ENCODE results near the gene BRD1. TPM values are rescaled to one million over a fixed set of nuclear protein-coding genes. Genes with fewer than 3 reads are reported as not detected.

BRD1 gene
- total RNA-seq, 1 experiment from 2014 or later: 19.1 TPM

- no peak overlapping the region for H3K4me3 ChIP-seq (ENCODE audit: low read length)
- no peak overlapping the region for H3K4me2 ChIP-seq (ENCODE audit: low read length)
- no peaks in the 10 kb centered on the region for H3K9me3 ChIP-seq (ENCODE audit: low read length)
- H3K27me3 ChIP-seq (ENCODE audit: low read length): no peaks in the 10 kb centered on the region
- no TSS peak for BruUV-seq (replicated peaks)
- H3K27ac ChIP-seq (ENCODE audit: low read length): no peak overlapping the region
- H3F3A ChIP-seq (ENCODE audit: low read length, unreplicated experiment): no peaks in the 10 kb centered on the region
- H4K20me1 ChIP-seq (ENCODE audit: low read length): no peaks in the 10 kb centered on the region
- H3K9me2 ChIP-seq (replicated peaks; ENCODE audit: low read length): no peaks in the 10 kb centered on the region
- ChIA-PET CTCF (no interaction called here), POLR2A (ENCODE audit: unreplicated experiment) (no interaction called here)
- peaks cover 7% of the 10 kb centered on the region; the same call in 1 of the 2 replicates for H3K36me3 ChIP-seq (ENCODE audit: low read depth, low read length)
- DNase-seq (no peak), ATAC-seq (no peak)
- TF ChIP-seq EZH2phosphoT487 (IDR thresholded peaks at IDR 0.05; ENCODE audit: borderline replicate concordance, low read length) (no peak), EZH2 (IDR thresholded peaks at IDR 0.05; ENCODE audit: low read length, unreplicated experiment) (no peak), CTCF (conservative IDR thresholded peaks at IDR 0.05; ENCODE audit: low read depth, low read length) (no peak)
- H3K79me2 ChIP-seq (ENCODE audit: low read length): no peaks in the 10 kb centered on the region
- intact Hi-C loops (cut with micrococcal nuclease): no loop called here
- no peak overlapping the region for H3K9ac ChIP-seq (ENCODE audit: low read length)
- no peak overlapping the region for H2AFZ ChIP-seq (ENCODE audit: low read length)
- no peaks in the 10 kb centered on the region for H3K4me1 ChIP-seq (ENCODE audit: insufficient read depth, low read length)
These were observed 57.0 kb downstream of the BRD1 start for GRCh38 chr22:49770547-49771265.

GRCh38 chr22:49769691-49770546 is 57.8 kb downstream of the BRD1 start:
- Histone ChIP-seq H3K4me2 (ENCODE audit: low read length) (no peak overlapping the region), H3K4me3 (ENCODE audit: low read length) (no peak overlapping the region), H3K9me2 (replicated peaks; ENCODE audit: low read length) (no peaks in the 10 kb centered on the region), H3K27ac (ENCODE audit: low read length) (no peak overlapping the region), H3K36me3 (ENCODE audit: low read depth, low read length) (peaks cover 7% of the 10 kb centered on the region; the same call in 1 of the 2 replicates), H4K20me1 (ENCODE audit: low read length) (no peaks in the 10 kb centered on the region), H3K9ac (ENCODE audit: low read length) (no peak overlapping the region), H3F3A (ENCODE audit: low read length, unreplicated experiment) (no peaks in the 10 kb centered on the region), H2AFZ (ENCODE audit: low read length) (no peak overlapping the region), H3K79me2 (ENCODE audit: low read length) (no peaks in the 10 kb centered on the region), H3K27me3 (ENCODE audit: low read length) (no peaks in the 10 kb centered on the region), H3K9me3 (ENCODE audit: low read length) (no peaks in the 10 kb centered on the region), H3K4me1 (ENCODE audit: insufficient read depth, low read length) (no peaks in the 10 kb centered on the region)
- TF ChIP-seq EZH2phosphoT487 (IDR thresholded peaks at IDR 0.05; ENCODE audit: borderline replicate concordance, low read length) (no peak), CTCF (conservative IDR thresholded peaks at IDR 0.05; ENCODE audit: low read depth, low read length) (no peak), EZH2 (IDR thresholded peaks at IDR 0.05; ENCODE audit: low read length, unreplicated experiment) (no peak)
- POLR2A ChIA-PET (ENCODE audit: unreplicated experiment): no interaction called here
- no TSS peak for BruUV-seq (replicated peaks)
- ATAC-seq (no peak), DNase-seq (no peak)
- CTCF ChIA-PET: no interaction called here
- intact Hi-C loops (cut with micrococcal nuclease): no loop called here
